Lung (tissue), 12 donors: ENCODE results near the gene SGSH. TPM values are rescaled to one million over a fixed set of nuclear protein-coding genes. Genes with fewer than 3 reads are reported as not detected.

Experiments
- ATAC-seq: fragments of 200-7000 bp; cut with Tn5 transposase; one replicate; pipeline ENCODE4 v1.9.1; 2020; ENCODE audit warnings: moderate number of reproducible peaks; ENCODE audit not compliant: insufficient read depth, low FRiP score
- DNase-seq, 3 donors: peaks; one replicate each; pipeline ENCODE4 v3.0.0-alpha.2; 2013 to 2017
- H3K27ac ChIP-seq, 2 donors: one replicate each; pipeline ENCODE4 v1.5.1; 2013; ENCODE audit warnings: mild to moderate bottlenecking in 2 of 2, moderate library complexity in 2 of 2, control low read depth in 1 of 2, inconsistent platforms in 1 of 2, low read depth in 1 of 2, low read length in 1 of 2
- H3K27me3 ChIP-seq, 3 donors: one replicate each; pipeline ENCODE4 v1.5.1; 2013; ENCODE audit warnings: low read length in 2 of 3; ENCODE audit not compliant: control insufficient read depth in 3 of 3, insufficient read depth in 3 of 3
- H3K36me3 ChIP-seq, 4 donors: one replicate each; pipeline ENCODE4 v1.5.1; 2013; ENCODE audit warnings: low read length in 4 of 4, mild to moderate bottlenecking in 1 of 4, moderate library complexity in 1 of 4; ENCODE audit not compliant: control insufficient read depth in 4 of 4, insufficient read depth in 4 of 4
- H3K4me1 ChIP-seq, 5 donors: one replicate each; pipeline ENCODE4 v1.5.1; 2013; ENCODE audit warnings: low read length in 5 of 5, mild to moderate bottlenecking in 2 of 5, moderate library complexity in 1 of 5; ENCODE audit not compliant: control insufficient read depth in 5 of 5, insufficient read depth in 5 of 5
- H3K4me3 ChIP-seq: one replicate; pipeline ENCODE4 v1.5.1; 2013; ENCODE audit warnings: mild to moderate bottlenecking, control low read depth, moderate library complexity
- H3K9ac ChIP-seq, 2 donors: one replicate each; pipeline ENCODE4 v1.5.1; 2013; ENCODE audit warnings: low read length in 2 of 2, control low read depth in 1 of 2; ENCODE audit not compliant: insufficient read depth in 1 of 2
- H3K9me3 ChIP-seq, 4 donors: one replicate each; pipeline ENCODE4 v1.5.1; 2013; ENCODE audit warnings: low read length in 3 of 4, mild to moderate bottlenecking in 1 of 4, moderate library complexity in 1 of 4; ENCODE audit not compliant: control insufficient read depth in 4 of 4, insufficient read depth in 3 of 4
- WGBS, 2 donors: extraction: QIAGEN DNeasy Blood & Tissue Kit; methylation state at CpG; one replicate each; pipeline ENCODE4 v1.1.7; 2013; 5-methylcytosine and 5-hydroxymethylcytosine counted together
- polyA plus RNA-seq, 2 donors: library from polyadenylated mRNA; stranded (reverse); fragments of 200-250 nt; gene quantifications; one replicate each; pipeline ENCODE4 v1.2.1, GENCODE V29; 2013
- total RNA-seq, 2 donors: library from RNA; depleted of rRNA in 1 of 2; stranded (reverse); fragments of >200 nt in 1 of 2; gene quantifications; one replicate each; pipeline ENCODE4 v1.2.1, GENCODE V29; 2014 to 2021
- TF ChIP-seq, protein P1 (sequence below): IDR thresholded peaks from 2 replicates; pipeline ENCODE4 v1.5.1; 2012; ENCODE audit warnings: mild to moderate bottlenecking; ENCODE audit errors: control extremely low read depth, extremely low read depth
- donor health status: control.
- donor health status: control.
- donor health status: Bipolar disorder and iron deficiency.
- donor health status: healthy.
- donor health status: DM: yes; HTN: yes; CAD: no.

Gene SGSH
- total and polyA plus RNA-seq, 4 donors, result 27.5 to 75.1 (median 54.1) TPM

DNA sequence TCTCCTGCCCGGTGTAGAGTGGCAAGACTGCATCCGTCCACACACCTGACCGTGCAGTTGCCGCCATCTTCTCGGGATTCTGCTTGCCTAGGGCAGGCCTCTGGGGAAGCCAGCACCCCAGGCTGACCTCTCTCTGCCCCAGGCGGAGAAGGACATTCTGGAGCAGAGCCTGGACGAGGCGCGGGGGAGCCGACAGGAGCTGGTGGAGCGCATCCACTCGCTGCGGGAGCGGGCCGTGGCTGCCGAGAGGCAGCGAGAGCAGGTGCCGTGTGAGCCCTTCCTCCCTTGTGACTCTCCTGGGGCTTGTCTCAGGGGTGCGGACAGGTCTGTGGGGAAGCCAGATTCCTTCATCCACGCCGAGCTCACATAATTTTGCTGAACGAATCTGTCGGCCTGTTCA, 30.5 kb downstream of the SGSH start:
- Histone ChIP-seq H3K4me1 (peaks cover 0 to 10% (median 4%) of the 10 kb centered on the region in 5 donors), H3K27me3 (no peaks in the 10 kb centered on the region), H3K9ac (no peak overlapping the region), H3K27ac (no peak overlapping the region), H3K4me3 (no peak overlapping the region), H3K9me3 (no peaks in the 10 kb centered on the region), H3K36me3 (no peaks in the 10 kb centered on the region)
- DNase-seq (no peak), ATAC-seq (no peak)
- WGBS, 2 donors, result 90 to 93% methylated on average over 23 of the region's 23 CpGs
- TF ChIP-seq, protein P1, sequence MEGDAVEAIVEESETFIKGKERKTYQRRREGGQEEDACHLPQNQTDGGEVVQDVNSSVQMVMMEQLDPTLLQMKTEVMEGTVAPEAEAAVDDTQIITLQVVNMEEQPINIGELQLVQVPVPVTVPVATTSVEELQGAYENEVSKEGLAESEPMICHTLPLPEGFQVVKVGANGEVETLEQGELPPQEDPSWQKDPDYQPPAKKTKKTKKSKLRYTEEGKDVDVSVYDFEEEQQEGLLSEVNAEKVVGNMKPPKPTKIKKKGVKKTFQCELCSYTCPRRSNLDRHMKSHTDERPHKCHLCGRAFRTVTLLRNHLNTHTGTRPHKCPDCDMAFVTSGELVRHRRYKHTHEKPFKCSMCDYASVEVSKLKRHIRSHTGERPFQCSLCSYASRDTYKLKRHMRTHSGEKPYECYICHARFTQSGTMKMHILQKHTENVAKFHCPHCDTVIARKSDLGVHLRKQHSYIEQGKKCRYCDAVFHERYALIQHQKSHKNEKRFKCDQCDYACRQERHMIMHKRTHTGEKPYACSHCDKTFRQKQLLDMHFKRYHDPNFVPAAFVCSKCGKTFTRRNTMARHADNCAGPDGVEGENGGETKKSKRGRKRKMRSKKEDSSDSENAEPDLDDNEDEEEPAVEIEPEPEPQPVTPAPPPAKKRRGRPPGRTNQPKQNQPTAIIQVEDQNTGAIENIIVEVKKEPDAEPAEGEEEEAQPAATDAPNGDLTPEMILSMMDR, result no peak

DNA sequence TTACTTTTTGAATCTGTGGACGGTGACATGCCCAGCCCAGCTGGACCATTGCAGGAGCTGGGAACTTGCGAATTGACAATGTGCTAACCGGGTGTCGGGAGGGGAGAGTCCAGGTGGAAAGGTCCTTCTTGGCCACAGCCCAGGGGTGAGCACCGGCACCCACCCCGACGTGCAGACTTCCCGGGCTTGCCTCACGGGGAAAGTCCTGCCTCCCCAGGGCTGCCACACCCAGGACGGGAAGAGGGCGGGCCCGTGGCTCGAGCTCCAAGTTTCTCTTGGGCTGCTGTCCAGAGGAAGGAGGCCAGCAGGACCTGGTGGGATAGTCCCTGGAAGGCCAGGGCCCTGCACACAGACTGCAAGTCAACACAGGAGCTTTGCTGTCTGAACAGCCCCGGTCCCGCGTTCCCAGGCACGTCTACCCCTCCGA, 32.6 kb downstream of the SGSH start:
- Histone ChIP-seq H3K4me1 (peaks cover 0 to 10% (median 4%) of the 10 kb centered on the region in 5 donors), H3K27ac (peak overlapping the region in 1 of 2 donors; percentile 65), H3K9ac (no peak overlapping the region), H3K36me3 (no peaks in the 10 kb centered on the region), H3K27me3 (no peaks in the 10 kb centered on the region), H3K9me3 (no peaks in the 10 kb centered on the region), H3K4me3 (no peak overlapping the region)
- DNase-seq (peak in 2 of 3 donors; percentile 9 to 41), ATAC-seq (no peak)
- WGBS, 2 donors, result 42 to 62% methylated on average over 18 of the region's 18 CpGs
- TF ChIP-seq, protein P1, result no peak

DNA sequence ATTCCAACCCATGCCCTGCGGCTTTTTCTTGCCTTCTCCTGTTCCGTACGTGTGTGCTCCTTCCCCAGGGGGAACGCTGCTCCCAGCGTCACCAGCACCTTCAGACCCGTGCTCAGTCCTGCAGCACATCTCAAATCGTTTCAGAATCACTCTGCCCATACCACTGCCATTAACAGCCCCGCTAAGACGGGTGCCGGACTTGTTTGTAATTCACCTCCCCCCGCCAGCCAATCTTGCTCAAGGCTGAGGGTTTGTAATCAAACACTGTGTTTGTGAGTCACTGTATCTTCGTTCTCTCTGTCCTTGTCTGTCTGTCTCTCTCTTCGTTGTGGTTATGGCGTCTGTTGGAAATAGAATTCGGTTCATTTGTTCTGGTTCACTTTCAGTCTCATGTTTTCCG, 33.0 kb downstream of the SGSH start:
- H3K4me3 ChIP-seq, result no peak overlapping the region
- ATAC-seq (no peak), DNase-seq (no peak)
- TF ChIP-seq, protein P1, result no peak
- peak overlapping the region in 1 of 2 donors; percentile 65 for H3K27ac ChIP-seq
- 72 to 85% methylated on average over 16 of the region's 16 CpGs for WGBS, 2 donors
- no peaks in the 10 kb centered on the region for H3K36me3 ChIP-seq
- no peaks in the 10 kb centered on the region for H3K9me3 ChIP-seq
- H3K27me3 ChIP-seq, result no peaks in the 10 kb centered on the region
- no peak overlapping the region for H3K9ac ChIP-seq
- H3K4me1 ChIP-seq, result peaks cover 0 to 9% (median 4%) of the 10 kb centered on the region in 5 donors

DNA sequence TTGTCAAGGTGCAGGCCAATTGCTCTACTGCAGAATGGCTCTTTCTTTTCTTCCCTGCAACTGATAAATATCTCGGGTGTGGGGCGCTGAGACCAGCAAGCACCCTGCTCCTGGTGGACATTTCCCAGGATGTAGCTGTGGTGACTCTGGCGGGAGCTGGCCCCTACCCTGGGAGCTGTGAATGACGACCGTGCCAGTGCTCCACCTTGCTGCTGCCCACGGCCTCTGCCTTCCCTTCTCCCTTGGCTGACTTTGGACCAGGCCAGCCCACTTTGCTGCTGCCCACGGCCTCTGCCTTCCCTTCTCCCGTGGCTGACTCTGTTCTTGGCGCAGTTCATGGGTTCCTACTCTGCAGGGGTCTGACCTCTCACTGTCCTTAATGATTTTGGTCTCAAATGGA, 34.2 kb downstream of the SGSH start:
- Histone ChIP-seq H3K36me3 (no peaks in the 10 kb centered on the region), H3K9me3 (peaks cover 0 to 2% (median 0%) of the 10 kb centered on the region in 4 donors), H3K27ac (no peak overlapping the region), H3K9ac (no peak overlapping the region), H3K27me3 (no peaks in the 10 kb centered on the region), H3K4me1 (peaks cover 0 to 5% (median 0%) of the 10 kb centered on the region in 5 donors), H3K4me3 (no peak overlapping the region)
- WGBS, 2 donors, result 89 to 93% methylated on average over 9 of the region's 9 CpGs
- ATAC-seq, result no peak
- no peak for DNase-seq
- TF ChIP-seq, protein P1, result no peak
